Panc1 (cell line): ENCODE measurements around the gene LRMDA.

Experiments used
- POLR2AphosphoS5 ChIP-seq: IDR thresholded peaks from 2 replicates; pipeline ENCODE4 v1.6.1; 2012; ENCODE audit warnings: mild to moderate bottlenecking, low read depth, low read length, moderate library complexity
- TF ChIP-seq, protein P1 (sequence below): fragments of 450-650 bp; IDR thresholded peaks from 2 replicates; pipeline ENCODE4 v1.5.1; 2017; ENCODE audit warnings: mild to moderate bottlenecking

GRCh38 chr10:75664968-75665367 lies 233.5 kb downstream of the LRMDA start:
- TF ChIP-seq, protein P1, sequence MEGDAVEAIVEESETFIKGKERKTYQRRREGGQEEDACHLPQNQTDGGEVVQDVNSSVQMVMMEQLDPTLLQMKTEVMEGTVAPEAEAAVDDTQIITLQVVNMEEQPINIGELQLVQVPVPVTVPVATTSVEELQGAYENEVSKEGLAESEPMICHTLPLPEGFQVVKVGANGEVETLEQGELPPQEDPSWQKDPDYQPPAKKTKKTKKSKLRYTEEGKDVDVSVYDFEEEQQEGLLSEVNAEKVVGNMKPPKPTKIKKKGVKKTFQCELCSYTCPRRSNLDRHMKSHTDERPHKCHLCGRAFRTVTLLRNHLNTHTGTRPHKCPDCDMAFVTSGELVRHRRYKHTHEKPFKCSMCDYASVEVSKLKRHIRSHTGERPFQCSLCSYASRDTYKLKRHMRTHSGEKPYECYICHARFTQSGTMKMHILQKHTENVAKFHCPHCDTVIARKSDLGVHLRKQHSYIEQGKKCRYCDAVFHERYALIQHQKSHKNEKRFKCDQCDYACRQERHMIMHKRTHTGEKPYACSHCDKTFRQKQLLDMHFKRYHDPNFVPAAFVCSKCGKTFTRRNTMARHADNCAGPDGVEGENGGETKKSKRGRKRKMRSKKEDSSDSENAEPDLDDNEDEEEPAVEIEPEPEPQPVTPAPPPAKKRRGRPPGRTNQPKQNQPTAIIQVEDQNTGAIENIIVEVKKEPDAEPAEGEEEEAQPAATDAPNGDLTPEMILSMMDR = no peak
- TF ChIP-seq POLR2AphosphoS5 = no peak
